Measurements from ENCODE around the gene EXOSC5. TPM values are rescaled to one million over a fixed set of nuclear protein-coding genes. Genes with fewer than 3 reads are reported as not detected.

The EXOSC5 gene
- total RNA-seq, 4 donors from 2014 or later, result 28.6 to 34.5 (median 28.9) TPM

DNA sequence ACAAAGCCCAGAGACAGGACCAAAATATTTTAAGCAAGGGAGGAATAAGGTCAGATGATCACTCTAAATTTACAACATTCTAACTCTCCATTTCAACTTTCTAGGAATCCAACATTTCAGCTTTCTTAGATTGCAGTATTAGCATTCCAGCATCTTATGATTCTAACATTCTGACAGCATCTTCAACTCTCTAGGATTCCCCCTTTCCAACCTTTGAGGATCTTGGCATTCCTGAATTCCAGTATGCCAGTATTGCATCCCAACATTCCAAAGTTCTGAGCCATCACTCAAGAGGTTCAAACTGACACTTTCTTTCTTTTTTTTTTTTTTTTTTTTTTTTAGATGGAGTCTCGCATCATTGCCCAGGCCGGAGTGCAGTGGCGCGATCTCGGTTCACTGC, 57.2 kb downstream of the EXOSC5 start:
- DNase-seq (ENCODE audit: low spot score in 2 of 2), result no peak
- TF ChIP-seq POLR2A (IDR thresholded peaks at IDR 0.05), result no peak
- TF ChIP-seq, protein P1, sequence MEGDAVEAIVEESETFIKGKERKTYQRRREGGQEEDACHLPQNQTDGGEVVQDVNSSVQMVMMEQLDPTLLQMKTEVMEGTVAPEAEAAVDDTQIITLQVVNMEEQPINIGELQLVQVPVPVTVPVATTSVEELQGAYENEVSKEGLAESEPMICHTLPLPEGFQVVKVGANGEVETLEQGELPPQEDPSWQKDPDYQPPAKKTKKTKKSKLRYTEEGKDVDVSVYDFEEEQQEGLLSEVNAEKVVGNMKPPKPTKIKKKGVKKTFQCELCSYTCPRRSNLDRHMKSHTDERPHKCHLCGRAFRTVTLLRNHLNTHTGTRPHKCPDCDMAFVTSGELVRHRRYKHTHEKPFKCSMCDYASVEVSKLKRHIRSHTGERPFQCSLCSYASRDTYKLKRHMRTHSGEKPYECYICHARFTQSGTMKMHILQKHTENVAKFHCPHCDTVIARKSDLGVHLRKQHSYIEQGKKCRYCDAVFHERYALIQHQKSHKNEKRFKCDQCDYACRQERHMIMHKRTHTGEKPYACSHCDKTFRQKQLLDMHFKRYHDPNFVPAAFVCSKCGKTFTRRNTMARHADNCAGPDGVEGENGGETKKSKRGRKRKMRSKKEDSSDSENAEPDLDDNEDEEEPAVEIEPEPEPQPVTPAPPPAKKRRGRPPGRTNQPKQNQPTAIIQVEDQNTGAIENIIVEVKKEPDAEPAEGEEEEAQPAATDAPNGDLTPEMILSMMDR (IDR thresholded peaks at IDR 0.05), result no peak
- intact Hi-C loops (cut with DNase I; ENCODE audit: low total_unique reads), result no loop called here
- WGBS, 2 donors, result 94 to 96% methylated on average over 5 of the region's 5 CpGs
- no peak overlapping the region for H3K4me3 ChIP-seq (ENCODE audit: low read depth, poor library complexity, severe bottlenecking)

Other genes starting within 250 kb of the EXOSC5 start
- 1 to 10 TPM in 3 of 4 donors, under 1 TPM in 1; 0.49 to 3.8 (median 1.9) TPM for gene CYP2S1, start 204.1 kb downstream of the EXOSC5 start, total RNA-seq
- 10 to 100 TPM; 17.3 to 86.2 (median 56.7) TPM for gene AXL, start 178.1 kb downstream of the EXOSC5 start, total RNA-seq
- gene HNRNPUL1, start 133.0 kb downstream of the EXOSC5 start, total RNA-seq, result 100 to 1,000 TPM; 130 to 196 (median 152) TPM
- gene CCDC97, start 87.2 kb downstream of the EXOSC5 start, total RNA-seq, result 10 to 100 TPM; 11.6 to 19.6 (median 13.7) TPM
- gene TGFB1, start 43.4 kb downstream of the EXOSC5 start, total RNA-seq, result 10 to 100 TPM; 11.4 to 26.9 (median 22.2) TPM
- 1 to 10 TPM; 1.7 to 3.7 (median 2.5) TPM for gene B9D2, start 33.2 kb downstream of the EXOSC5 start, total RNA-seq
- gene TMEM91, start 20.8 kb downstream of the EXOSC5 start, total RNA-seq, result 100 to 1,000 TPM in 1 of 4 donors, 10 to 100 TPM in 3; 25.4 to 115 (median 54.9) TPM
- 100 to 1,000 TPM in 1 of 4 donors, 10 to 100 TPM in 3; 64.3 to 116 (median 70.1) TPM for gene BCKDHA, start 459 bp upstream of the EXOSC5 start, total RNA-seq
- 10 to 100 TPM in 3 of 4 donors, 1 to 10 TPM in 1; 9.2 to 33.3 (median 16.7) TPM for gene B3GNT8, start 30.0 kb upstream of the EXOSC5 start, total RNA-seq
- 10 to 100 TPM; 34.8 to 49.8 (median 35.7) TPM for gene DMAC2, start 42.6 kb upstream of the EXOSC5 start, total RNA-seq
- gene ERICH4, start 45.8 kb upstream of the EXOSC5 start, total RNA-seq, result not detected
- gene CEACAM21, start 178.8 kb upstream of the EXOSC5 start, total RNA-seq, result under 1 TPM in 1 of 4 donors, not detected in 3; 0.75 TPM
- under 1 TPM in 2 of 4 donors, not detected in 2; 0.84 to 0.88 TPM for gene CEACAM4, start 229.7 kb upstream of the EXOSC5 start, total RNA-seq